Liver (tissue), 9 donors: ENCODE results near the gene MOB3B. TPM values are rescaled to one million over a fixed set of nuclear protein-coding genes. Genes with fewer than 3 reads are reported as not detected.

Experiments
- DNase-seq: peaks from one replicate; pipeline ENCODE4 v3.0.0-alpha.2; 2017; ENCODE audit warnings: low spot score
- H3K27ac ChIP-seq, 2 donors: one replicate each; pipeline ENCODE4 v1.7.0; 2013; ENCODE audit warnings: inconsistent platforms in 2 of 2, low read length in 2 of 2, control low read depth in 1 of 2, low read depth in 1 of 2, mild to moderate bottlenecking in 1 of 2
- H3K27me3 ChIP-seq, 4 donors: one replicate each; pipeline versions ENCODE4 v1.6.1 to v1.7.0; 2013; ENCODE audit warnings: low read length in 3 of 4, inconsistent platforms in 1 of 4, mild to moderate bottlenecking in 1 of 4, moderate library complexity in 1 of 4; ENCODE audit not compliant: control insufficient read depth in 4 of 4, insufficient read depth in 4 of 4
- H3K36me3 ChIP-seq, 4 donors: one replicate each; pipeline versions ENCODE4 v1.6.1 to v1.7.0; 2013; ENCODE audit warnings: low read length in 3 of 4, mild to moderate bottlenecking in 3 of 4, low read depth in 1 of 4, moderate library complexity in 1 of 4; ENCODE audit not compliant: control insufficient read depth in 4 of 4, insufficient read depth in 3 of 4
- H3K4me1 ChIP-seq, 4 donors: one replicate each; pipeline versions ENCODE4 v1.6.1 to v1.7.0; 2013; ENCODE audit warnings: low read length in 3 of 4, mild to moderate bottlenecking in 3 of 4, moderate library complexity in 1 of 4; ENCODE audit not compliant: control insufficient read depth in 4 of 4, insufficient read depth in 4 of 4
- H3K4me3 ChIP-seq, 3 donors: one replicate each; pipeline versions ENCODE4 v1.6.1 to v1.7.0; 2013; ENCODE audit warnings: low read length in 3 of 3, control low read depth in 1 of 3, low read depth in 1 of 3, mild to moderate bottlenecking in 1 of 3
- H3K9ac ChIP-seq, 2 donors: one replicate each; pipeline ENCODE4 v1.7.0; 2013; ENCODE audit warnings: low read length in 2 of 2, mild to moderate bottlenecking in 2 of 2, moderate library complexity in 2 of 2, control low read depth in 1 of 2, low read depth in 1 of 2
- H3K9me3 ChIP-seq, 4 donors: one replicate each; pipeline versions ENCODE4 v1.6.1 to v1.7.0; 2013; ENCODE audit warnings: low read length in 3 of 4; ENCODE audit not compliant: control insufficient read depth in 4 of 4
- ATF3 ChIP-seq: IDR thresholded peaks from 2 replicates; pipeline ENCODE4 v1.6.1; 2016; ENCODE audit warnings: antibody characterized with exemption
- CTCF ChIP-seq: fragments of 150-350 bp; IDR thresholded peaks from 2 replicates; pipeline ENCODE4 v1.5.1; 2017; ENCODE audit warnings: improper control_type of control experiment, low read depth, low read length; ENCODE audit not compliant: missing input control
- EGR1 ChIP-seq, 2 donors: IDR thresholded peaks; 2 replicates each; pipeline ENCODE4 v1.6.1; 2016 to 2018; ENCODE audit warnings: antibody characterized with exemption in 2 of 2, low read depth in 2 of 2
- FOXA1 ChIP-seq: IDR thresholded peaks from 2 replicates; pipeline ENCODE4 v1.6.1; 2016; ENCODE audit warnings: antibody characterized with exemption
- FOXA2 ChIP-seq: IDR thresholded peaks from 2 replicates; pipeline ENCODE4 v1.6.1; 2016; ENCODE audit warnings: antibody characterized with exemption
- GABPA ChIP-seq, 2 donors: IDR thresholded peaks in 1 of 2; conservative IDR thresholded peaks in 1 of 2; 2 replicates each; pipeline ENCODE4 v1.6.1; 2016; ENCODE audit warnings: antibody characterized with exemption in 2 of 2, mild to moderate bottlenecking in 1 of 2, moderate library complexity in 1 of 2
- HNF4A ChIP-seq, 2 donors: conservative IDR thresholded peaks; 2 replicates each; pipeline ENCODE4 v1.6.1; 2016; ENCODE audit warnings: antibody characterized with exemption in 2 of 2, mild to moderate bottlenecking in 2 of 2
- HNF4G ChIP-seq: IDR thresholded peaks from 2 replicates; pipeline ENCODE4 v1.6.1; 2016; ENCODE audit warnings: antibody characterized with exemption
- JUND ChIP-seq, 2 donors: IDR thresholded peaks; 2 replicates each; pipeline ENCODE4 v1.6.1; 2016; ENCODE audit warnings: antibody characterized with exemption in 2 of 2
- MAX ChIP-seq: IDR thresholded peaks from 2 replicates; pipeline ENCODE4 v1.6.1; 2016; ENCODE audit warnings: antibody characterized with exemption
- NR2F2 ChIP-seq: IDR thresholded peaks from 2 replicates; pipeline ENCODE4 v1.6.1; 2016; ENCODE audit warnings: antibody characterized with exemption
- RAD21 ChIP-seq, 2 donors: IDR thresholded peaks; 2 replicates each; pipeline ENCODE4 v1.6.1; 2016; ENCODE audit warnings: antibody characterized with exemption in 2 of 2, mild to moderate bottlenecking in 2 of 2
- REST ChIP-seq: IDR thresholded peaks from 2 replicates; pipeline ENCODE4 v1.6.1; 2016; ENCODE audit warnings: antibody characterized with exemption, mild to moderate bottlenecking
- SP1 ChIP-seq: IDR thresholded peaks from 2 replicates; pipeline ENCODE4 v1.6.1; 2018; ENCODE audit warnings: antibody characterized with exemption, mild to moderate bottlenecking
- YY1 ChIP-seq: IDR thresholded peaks from 2 replicates; pipeline ENCODE4 v1.6.1; 2016; ENCODE audit warnings: antibody characterized with exemption, mild to moderate bottlenecking
- ZBTB33 ChIP-seq: IDR thresholded peaks from 2 replicates; pipeline ENCODE4 v1.6.1; 2016; ENCODE audit warnings: antibody characterized with exemption
- WGBS: extraction: QIAGEN DNeasy Blood & Tissue Kit; methylation state at CpG from one replicate; pipeline ENCODE4 v1.1.7; 2013; 5-methylcytosine and 5-hydroxymethylcytosine counted together
- polyA plus RNA-seq, 2 donors: library from polyadenylated mRNA; stranded (reverse) in 1 of 2; unstranded in 1 of 2; fragments of 200-250 nt in 1 of 2; fragments of >200 nt in 1 of 2; fragmentation: Nextera tagmentation in 1 of 2; extraction: Ambion mirVana in 1 of 2; gene quantifications; one replicate each; pipeline versions ENCODE4 v1.2.1 to v1.2.3, GENCODE V29; 2013 to 2015
- total RNA-seq, 2 donors: library from RNA; depleted of rRNA; stranded (reverse); fragments of >200 nt; gene quantifications; one replicate each; pipeline ENCODE4 v1.2.3, GENCODE V29; 2014
- donor health status: healthy.
- donor health status: healthy.
- donor health status: healthy.
- donor health status: healthy.
- donor health status: healthy.

Gene MOB3B
- total and polyA plus RNA-seq, 4 donors: 0.36 to 1.1 (median 0.76) TPM

GRCh38 chr9:27565696-27566095 is 36.1 kb upstream of the MOB3B start:
- no peaks in the 10 kb centered on the region for H3K27me3 ChIP-seq
- peaks cover 0 to 14% (median 11%) of the 10 kb centered on the region in 4 donors for H3K36me3 ChIP-seq
- no peaks in the 10 kb centered on the region for H3K9me3 ChIP-seq
- peak overlapping the region; percentile 32 to 33 for H3K27ac ChIP-seq
- H3K9ac ChIP-seq: no peak overlapping the region
- no peak for TF ChIP-seq NR2F2
- TF ChIP-seq RAD21 (IDR thresholded peaks at IDR 0.05): no peak
- TF ChIP-seq EGR1 (IDR thresholded peaks at IDR 0.05; ENCODE audit: low read depth in 2 of 2): no peak
- no peak for TF ChIP-seq HNF4A (conservative IDR thresholded peaks at IDR 0.05)
- no peak for TF ChIP-seq FOXA2
- TF ChIP-seq SP1: no peak
- no peak for TF ChIP-seq HNF4G
- no peak for TF ChIP-seq JUND (IDR thresholded peaks at IDR 0.05)
- H3K4me1 ChIP-seq: peaks cover 0 to 15% (median 10%) of the 10 kb centered on the region in 4 donors
- no peak overlapping the region for H3K4me3 ChIP-seq
- no peak for DNase-seq

GRCh38 chr9:27564670-27565069 is 35.1 kb upstream of the MOB3B start:
- no peak for TF ChIP-seq REST
- no peak for TF ChIP-seq ATF3
- no peak for TF ChIP-seq NR2F2
- TF ChIP-seq FOXA1: no peak
- no peak for TF ChIP-seq ZBTB33
- no peak for TF ChIP-seq YY1
- TF ChIP-seq HNF4A (conservative IDR thresholded peaks at IDR 0.05): no peak
- TF ChIP-seq MAX: no peak
- no peak for TF ChIP-seq HNF4G
- TF ChIP-seq JUND (IDR thresholded peaks at IDR 0.05): no peak
- no peak for TF ChIP-seq CTCF
- no peak for TF ChIP-seq GABPA (IDR thresholded peaks at IDR 0.05 in 1 of 2, conservative IDR thresholded peaks at IDR 0.05 in 1 of 2)
- no peak for TF ChIP-seq EGR1 (IDR thresholded peaks at IDR 0.05; ENCODE audit: low read depth in 2 of 2)
- H3K36me3 ChIP-seq: peaks cover 0 to 20% (median 14%) of the 10 kb centered on the region in 4 donors
- H3K4me1 ChIP-seq: peaks cover 0 to 15% (median 10%) of the 10 kb centered on the region in 4 donors
- H3K4me3 ChIP-seq: no peak overlapping the region
- no peak for DNase-seq
- no peak overlapping the region for H3K9ac ChIP-seq
- no peaks in the 10 kb centered on the region for H3K27me3 ChIP-seq
- H3K27ac ChIP-seq: no peak overlapping the region
- H3K9me3 ChIP-seq: no peaks in the 10 kb centered on the region
- WGBS: 88% methylated on average over 1 of the region's 1 CpG
